Thoracic aorta (tissue), 2 donors: ENCODE measurements around the gene MAPK8. TPM values are rescaled to one million over a fixed set of nuclear protein-coding genes. Genes with fewer than 3 reads are reported as not detected.
"Not testable (repeated sequence)": the region's sequence is repeated elsewhere in the genome, so short reads cannot be mapped to it uniquely, and the experiment has no call there.

ENCODE experiments used
- ATAC-seq: fragments of 150-250 bp; one replicate; pipeline ENCODE4 v1.8.0; 2017; ENCODE audit warnings: low read depth; ENCODE audit not compliant: insufficient number of reproducible peaks, low FRiP score
- DNase-seq: peaks from one replicate; pipeline ENCODE4 v3.0.0-alpha.2; 2020; ENCODE audit warnings: low spot score
- H3K27ac ChIP-seq, 2 donors: fragments of 200-600 bp; sonication (generic); 1 replicate in 1 of 2; 2 replicates in 1 of 2; pipeline ENCODE4 v1.5.1; 2016; ENCODE audit warnings: mild to moderate bottlenecking in 2 of 2, moderate library complexity in 2 of 2
- H3K27me3 ChIP-seq: fragments of 200-600 bp; sonication (generic); replicated peaks from 2 replicates; pipeline ENCODE4 v1.6.0; 2016; ENCODE audit warnings: mild to moderate bottlenecking; ENCODE audit not compliant: insufficient read depth
- H3K36me3 ChIP-seq: fragments of 200-600 bp; sonication (generic); one replicate; pipeline ENCODE4 v1.5.1; 2016
- H3K4me1 ChIP-seq, 2 donors: fragments of 200-600 bp; sonication (generic); 1 replicate in 1 of 2; 2 replicates in 1 of 2; pipeline versions ENCODE4 v1.5.1 to v1.6.0; 2016; ENCODE audit warnings: low read depth in 2 of 2, mild to moderate bottlenecking in 1 of 2; ENCODE audit not compliant: control insufficient read depth in 1 of 2
- H3K4me3 ChIP-seq: fragments of 200-600 bp; sonication (generic); 2 replicates; pipeline ENCODE4 v1.5.1; 2016; ENCODE audit warnings: mild to moderate bottlenecking
- H3K9me3 ChIP-seq: fragments of 200-600 bp; sonication (generic); 2 replicates; pipeline ENCODE4 v1.5.1; 2016
- total RNA-seq, 2 donors: library from RNA; depleted of rRNA; stranded (reverse); fragments of >200 nt; gene quantifications; one replicate each; pipeline versions ENCODE4 v1.1.0 to v1.2.3, GENCODE V29; 2016
- TF ChIP-seq, protein P1 (sequence below): fragments of 200-600 bp; sonication (generic); IDR thresholded peaks from one replicate; pipeline ENCODE4 v1.5.1; 2019; ENCODE audit warnings: antibody characterized with exemption

Gene MAPK8
- total RNA-seq, 2 donors from 2014 or later = 19.5 to 57.4 TPM

DNA sequence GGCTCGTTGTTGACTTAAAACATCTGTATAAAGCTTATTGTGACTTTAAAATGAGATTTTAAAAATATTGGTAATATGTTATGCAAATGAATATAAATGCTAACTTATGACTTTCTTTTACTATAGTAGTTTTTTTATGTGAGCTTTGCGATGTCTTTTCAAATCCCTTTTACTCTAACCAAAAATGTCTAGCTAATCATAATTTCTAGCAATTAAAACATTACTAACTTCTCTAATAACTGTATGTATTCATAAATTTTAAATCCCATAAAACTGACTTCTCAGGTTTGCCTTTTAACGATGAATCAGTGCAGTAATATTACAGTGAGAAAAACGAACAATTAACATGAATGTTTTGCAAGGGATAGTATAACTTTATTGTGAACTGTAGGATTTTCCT, 113.2 kb downstream of the MAPK8 start:
- TF ChIP-seq, protein P1, sequence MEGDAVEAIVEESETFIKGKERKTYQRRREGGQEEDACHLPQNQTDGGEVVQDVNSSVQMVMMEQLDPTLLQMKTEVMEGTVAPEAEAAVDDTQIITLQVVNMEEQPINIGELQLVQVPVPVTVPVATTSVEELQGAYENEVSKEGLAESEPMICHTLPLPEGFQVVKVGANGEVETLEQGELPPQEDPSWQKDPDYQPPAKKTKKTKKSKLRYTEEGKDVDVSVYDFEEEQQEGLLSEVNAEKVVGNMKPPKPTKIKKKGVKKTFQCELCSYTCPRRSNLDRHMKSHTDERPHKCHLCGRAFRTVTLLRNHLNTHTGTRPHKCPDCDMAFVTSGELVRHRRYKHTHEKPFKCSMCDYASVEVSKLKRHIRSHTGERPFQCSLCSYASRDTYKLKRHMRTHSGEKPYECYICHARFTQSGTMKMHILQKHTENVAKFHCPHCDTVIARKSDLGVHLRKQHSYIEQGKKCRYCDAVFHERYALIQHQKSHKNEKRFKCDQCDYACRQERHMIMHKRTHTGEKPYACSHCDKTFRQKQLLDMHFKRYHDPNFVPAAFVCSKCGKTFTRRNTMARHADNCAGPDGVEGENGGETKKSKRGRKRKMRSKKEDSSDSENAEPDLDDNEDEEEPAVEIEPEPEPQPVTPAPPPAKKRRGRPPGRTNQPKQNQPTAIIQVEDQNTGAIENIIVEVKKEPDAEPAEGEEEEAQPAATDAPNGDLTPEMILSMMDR = no peak
- no peak for ATAC-seq
- no peaks in the 10 kb centered on the region for H3K27me3 ChIP-seq
- DNase-seq = no peak
- no peaks in the 10 kb centered on the region for H3K36me3 ChIP-seq
- H3K9me3 ChIP-seq = no peaks in the 10 kb centered on the region
- H3K4me1 ChIP-seq = peaks cover 3 to 37% of the 10 kb centered on the region in 2 donors
- no peak overlapping the region for H3K4me3 ChIP-seq
- no peak overlapping the region for H3K27ac ChIP-seq

DNA sequence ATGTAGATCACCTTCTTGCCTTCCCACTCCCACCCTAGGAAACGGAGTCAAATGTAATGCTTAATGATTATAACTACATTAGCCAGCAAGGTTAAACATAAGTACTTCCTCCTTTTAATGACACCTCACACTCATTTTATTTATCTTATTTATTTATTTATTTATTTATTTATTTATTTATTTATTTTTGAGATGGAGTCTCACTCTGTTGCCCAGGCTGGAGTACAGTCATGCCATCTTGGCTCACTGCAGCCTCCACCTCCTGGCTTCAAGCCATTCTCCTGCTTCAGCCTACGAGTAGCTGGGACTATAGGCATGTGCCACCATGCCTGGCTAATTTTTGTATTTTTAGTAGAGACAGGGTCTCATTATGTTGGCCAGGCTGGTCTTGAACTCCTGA, 115.4 kb downstream of the MAPK8 start:
- H3K27me3 ChIP-seq, H3K4me3 ChIP-seq, H3K27ac ChIP-seq, H3K36me3 ChIP-seq, ATAC-seq, DNase-seq, H3K9me3 ChIP-seq: not testable (repeated sequence)
- peaks cover 3 to 34% of the 10 kb centered on the region in 2 donors for H3K4me1 ChIP-seq

DNA sequence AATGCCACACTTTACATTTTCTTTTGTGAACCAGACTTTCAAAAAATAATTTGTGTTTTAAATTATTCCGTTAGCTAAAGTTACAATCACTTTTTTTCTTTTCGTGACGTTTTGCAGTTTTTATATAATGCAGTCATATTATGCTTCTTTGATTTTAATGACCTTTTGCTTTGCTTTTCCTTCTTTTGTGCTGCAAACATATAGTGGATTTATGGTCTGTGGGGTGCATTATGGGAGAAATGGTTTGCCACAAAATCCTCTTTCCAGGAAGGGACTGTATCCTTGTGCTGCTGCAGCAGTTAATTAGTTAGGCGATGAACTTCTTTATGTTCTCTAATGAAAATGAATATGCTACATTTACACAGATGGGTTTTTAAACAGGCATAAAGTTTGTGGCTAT, 117.4 kb downstream of the MAPK8 start:
- ATAC-seq (no peak), DNase-seq (no peak)
- Histone ChIP-seq H3K4me3 (no peak overlapping the region), H3K4me1 (peaks cover 3 to 29% of the 10 kb centered on the region in 2 donors), H3K9me3 (no peaks in the 10 kb centered on the region), H3K27me3 (no peaks in the 10 kb centered on the region), H3K36me3 (peaks cover 11% of the 10 kb centered on the region), H3K27ac (no peak overlapping the region)
- TF ChIP-seq, protein P1 = no peak

DNA sequence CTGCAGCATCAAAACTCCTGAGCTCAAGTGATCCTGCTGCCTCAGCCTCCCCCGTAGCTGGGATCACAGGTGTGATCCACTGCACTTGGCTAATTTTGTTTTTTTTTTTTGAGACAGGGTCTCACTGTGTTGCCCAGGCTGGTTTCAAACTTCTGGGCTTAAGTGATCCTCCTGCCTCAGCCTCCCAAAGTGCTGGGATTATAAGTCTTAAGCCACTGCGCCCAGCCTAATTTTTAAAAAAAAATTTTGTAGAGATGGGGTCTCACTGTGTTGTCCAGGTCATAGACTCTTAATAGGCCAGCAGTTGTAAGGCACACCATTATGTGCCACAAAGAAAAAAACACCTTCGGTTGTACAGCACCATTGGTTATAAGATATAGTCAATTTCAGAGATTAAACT, 122.4 kb downstream of the MAPK8 start:
- ATAC-seq (no peak), DNase-seq (no peak)
- no peaks in the 10 kb centered on the region for H3K4me1 ChIP-seq
- H3K4me3 ChIP-seq = no peak overlapping the region
- H3K27ac ChIP-seq = no peak overlapping the region
- H3K27me3 ChIP-seq = no peaks in the 10 kb centered on the region
- H3K36me3 ChIP-seq = peaks cover 11% of the 10 kb centered on the region
- TF ChIP-seq, protein P1 = no peak
- no peaks in the 10 kb centered on the region for H3K9me3 ChIP-seq

DNA sequence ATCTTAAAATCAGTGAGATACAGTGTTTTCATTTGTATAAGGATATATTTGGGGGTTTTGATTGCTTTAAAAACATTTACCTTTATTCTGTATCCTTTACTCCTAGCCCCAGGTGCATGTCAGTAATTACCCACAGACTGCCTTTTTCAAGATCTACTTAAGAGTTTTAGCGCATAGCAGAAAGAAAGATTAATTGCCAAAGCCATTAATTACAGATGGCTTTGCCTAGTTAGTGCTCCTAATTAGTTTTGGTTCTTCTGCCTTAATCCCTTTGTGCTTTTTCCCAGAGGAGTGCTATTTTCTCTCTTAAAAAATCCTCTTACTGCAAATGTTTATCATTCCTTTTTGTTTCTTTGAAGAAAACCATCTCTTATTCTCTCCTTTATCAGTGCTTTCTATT, 122.8 kb downstream of the MAPK8 start:
- Histone ChIP-seq H3K27me3 (no peaks in the 10 kb centered on the region), H3K36me3 (peaks cover 11% of the 10 kb centered on the region), H3K4me3 (no peak overlapping the region), H3K9me3 (no peaks in the 10 kb centered on the region), H3K27ac (no peak overlapping the region), H3K4me1 (no peaks in the 10 kb centered on the region)
- TF ChIP-seq, protein P1 = no peak
- ATAC-seq = no peak
- DNase-seq = no peak

DNA sequence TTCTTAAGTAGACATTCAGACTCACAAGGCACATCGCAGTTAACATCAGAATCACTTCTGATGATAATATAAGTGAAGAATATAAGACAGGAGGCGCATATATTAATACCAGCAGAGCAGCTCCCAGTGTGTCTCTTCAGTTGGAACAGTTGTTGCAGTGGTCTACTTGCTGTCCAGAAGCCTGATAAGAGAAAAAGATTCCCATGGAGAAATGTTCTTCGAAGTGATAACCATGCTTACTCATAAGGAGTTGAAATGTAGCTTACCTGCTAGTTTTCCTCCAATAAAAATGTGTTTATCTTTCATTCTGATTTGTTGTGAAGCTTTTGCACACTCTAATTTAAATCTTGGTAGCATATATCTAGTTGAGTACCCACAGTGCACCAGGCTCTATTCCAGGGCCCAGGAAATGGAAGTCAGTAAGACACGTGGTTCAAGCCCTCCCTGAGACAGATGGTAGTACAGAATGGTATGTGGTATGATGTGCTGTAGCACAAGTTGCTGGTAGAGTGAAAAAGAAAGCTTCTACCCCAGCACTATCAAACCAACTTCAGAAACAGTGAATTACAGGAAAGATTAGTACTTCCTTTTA, 124.0 kb downstream of the MAPK8 start:
- DNase-seq (no peak), ATAC-seq (no peak)
- TF ChIP-seq, protein P1 = no peak
- H3K36me3 ChIP-seq = peaks cover 11% of the 10 kb centered on the region
- no peaks in the 10 kb centered on the region for H3K4me1 ChIP-seq
- H3K4me3 ChIP-seq = no peak overlapping the region
- no peaks in the 10 kb centered on the region for H3K9me3 ChIP-seq
- H3K27me3 ChIP-seq = no peaks in the 10 kb centered on the region
- no peak overlapping the region for H3K27ac ChIP-seq
